GM21786 (cell line): Measurements from ENCODE around the gene RAD23A.
"Not testable (repeated sequence)": the region's sequence is repeated elsewhere in the genome, so short reads cannot be mapped to it uniquely, and the experiment has no call there.

ENCODE experiments used
- ATAC-seq: cut with Tn5 transposase; IDR thresholded peaks from one replicate; pipeline ENCODE4 v1.9.1; 2021; ENCODE audit not compliant: unreplicated experiment

Gene RAD23A

GRCh38 chr19:12954612-12954962 lies 8.9 kb downstream of the RAD23A start:
- no peak for ATAC-seq

- ATAC-seq, result not testable (repeated sequence)
These were observed 9.9 kb downstream of the RAD23A start for GRCh38 chr19:12955575-12955974.

- no peak for ATAC-seq
These were observed 10.3 kb downstream of the RAD23A start for GRCh38 chr19:12955996-12956395.

GRCh38 chr19:12956446-12957388 lies 11.1 kb downstream of the RAD23A start, which contains the start of gene GADD45GIP1:
Gene GADD45GIP1 (minus strand): TSS chr19:12957223. CDS start chr19:12957212, 11 bp downstream.
- ATAC-seq, result no peak

- not testable (repeated sequence) for ATAC-seq
These were observed 11.8 kb downstream of the RAD23A start for GRCh38 chr19:12957389-12957952.

GRCh38 chr19:12959481-12959880 lies 13.8 kb downstream of the RAD23A start:
- ATAC-seq, result no peak

- ATAC-seq, result peak; percentile 56
These were observed 19.6 kb downstream of the RAD23A start for GRCh38 chr19:12965017-12965811.

- no peak for ATAC-seq
These were observed 20.1 kb downstream of the RAD23A start for GRCh38 chr19:12965812-12966135.

GRCh38 chr19:12967907-12968306 lies 22.2 kb downstream of the RAD23A start:
- no peak for ATAC-seq

GRCh38 chr19:12969292-12969988 lies 23.8 kb downstream of the RAD23A start, which contains the start of gene DAND5:
Gene DAND5 (plus strand): TSS chr19:12969576. CDS start chr19:12969661, 85 bp downstream.
- ATAC-seq, result no peak

GRCh38 chr19:12970070-12970820 lies 24.6 kb downstream of the RAD23A start:
- no peak for ATAC-seq

GRCh38 chr19:12973236-12973635 lies 27.6 kb downstream of the RAD23A start:
- ATAC-seq, result no peak

GRCh38 chr19:12974301-12975220 lies 28.9 kb downstream of the RAD23A start:
- ATAC-seq, result no peak

GRCh38 chr19:12975221-12975741 lies 29.6 kb downstream of the RAD23A start:
- no peak for ATAC-seq

GRCh38 chr19:12976109-12976508 lies 30.4 kb downstream of the RAD23A start:
- not testable (repeated sequence) for ATAC-seq

- ATAC-seq, result no peak
These were observed 34.3 kb downstream of the RAD23A start for GRCh38 chr19:12979974-12980373.

- no peak for ATAC-seq
These were observed 37.0 kb downstream of the RAD23A start for GRCh38 chr19:12982648-12983047.

- no peak for ATAC-seq
These were observed 37.4 kb downstream of the RAD23A start for GRCh38 chr19:12983091-12983490.
